Neural cell (in vitro differentiated cells): ENCODE measurements around the gene CCSER2.

Experiments used
- EP300 ChIP-seq: fragments of 450-650 bp; conservative IDR thresholded peaks from 2 replicates; pipeline ENCODE4 v1.6.1; 2014; ENCODE audit warnings: antibody characterized with exemption, mild to moderate bottlenecking, moderate library complexity; ENCODE audit not compliant: poor library complexity, severe bottlenecking
- EZH2 ChIP-seq: fragments of 200-600, 300-800 bp; shearing (Covaris generic), sonication (generic); IDR thresholded peaks from 2 replicates; pipeline ENCODE4 v1.6.1; 2014; ENCODE audit warnings: antibody characterized with exemption, low read length, borderline replicate concordance, mild to moderate bottlenecking; ENCODE audit not compliant: insufficient read depth, poor library complexity, severe bottlenecking
- POLR2AphosphoS5 ChIP-seq: IDR thresholded peaks from 2 replicates; pipeline ENCODE4 v1.6.1; 2012
- TF ChIP-seq, protein P1 (sequence below): fragments of 450-650 bp; IDR thresholded peaks from 2 replicates; pipeline ENCODE4 v1.5.1; 2014; ENCODE audit warnings: antibody characterized with exemption, mild to moderate bottlenecking, moderate library complexity; ENCODE audit not compliant: poor library complexity, severe bottlenecking
- TF ChIP-seq, protein P2 (sequence below): IDR thresholded peaks from 2 replicates; pipeline ENCODE4 v1.6.1; 2012; ENCODE audit warnings: borderline replicate concordance

DNA sequence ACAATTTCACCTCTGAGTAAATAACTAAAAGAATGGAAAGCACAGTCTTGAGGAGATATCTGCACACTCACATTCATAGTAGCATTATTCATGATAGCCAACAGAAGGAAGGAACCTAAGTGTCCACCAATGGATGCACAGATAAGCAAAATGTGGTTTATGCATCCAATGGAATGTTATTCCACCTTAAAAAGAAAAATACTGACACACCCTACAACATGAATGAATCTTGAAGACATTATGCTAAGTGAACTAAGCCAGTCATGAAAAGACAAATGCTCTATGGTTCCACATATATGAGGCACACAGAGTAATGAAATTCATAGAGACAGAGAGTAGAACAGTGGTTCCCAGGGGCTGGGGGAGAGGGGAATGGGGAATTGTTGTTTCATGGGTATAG, 6.5 kb upstream of the CCSER2 start:
- TF ChIP-seq, protein P1, sequence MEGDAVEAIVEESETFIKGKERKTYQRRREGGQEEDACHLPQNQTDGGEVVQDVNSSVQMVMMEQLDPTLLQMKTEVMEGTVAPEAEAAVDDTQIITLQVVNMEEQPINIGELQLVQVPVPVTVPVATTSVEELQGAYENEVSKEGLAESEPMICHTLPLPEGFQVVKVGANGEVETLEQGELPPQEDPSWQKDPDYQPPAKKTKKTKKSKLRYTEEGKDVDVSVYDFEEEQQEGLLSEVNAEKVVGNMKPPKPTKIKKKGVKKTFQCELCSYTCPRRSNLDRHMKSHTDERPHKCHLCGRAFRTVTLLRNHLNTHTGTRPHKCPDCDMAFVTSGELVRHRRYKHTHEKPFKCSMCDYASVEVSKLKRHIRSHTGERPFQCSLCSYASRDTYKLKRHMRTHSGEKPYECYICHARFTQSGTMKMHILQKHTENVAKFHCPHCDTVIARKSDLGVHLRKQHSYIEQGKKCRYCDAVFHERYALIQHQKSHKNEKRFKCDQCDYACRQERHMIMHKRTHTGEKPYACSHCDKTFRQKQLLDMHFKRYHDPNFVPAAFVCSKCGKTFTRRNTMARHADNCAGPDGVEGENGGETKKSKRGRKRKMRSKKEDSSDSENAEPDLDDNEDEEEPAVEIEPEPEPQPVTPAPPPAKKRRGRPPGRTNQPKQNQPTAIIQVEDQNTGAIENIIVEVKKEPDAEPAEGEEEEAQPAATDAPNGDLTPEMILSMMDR: no peak
- TF ChIP-seq EP300 (no peak), EZH2 (no peak), POLR2AphosphoS5 (no peak)
- TF ChIP-seq, protein P2, sequence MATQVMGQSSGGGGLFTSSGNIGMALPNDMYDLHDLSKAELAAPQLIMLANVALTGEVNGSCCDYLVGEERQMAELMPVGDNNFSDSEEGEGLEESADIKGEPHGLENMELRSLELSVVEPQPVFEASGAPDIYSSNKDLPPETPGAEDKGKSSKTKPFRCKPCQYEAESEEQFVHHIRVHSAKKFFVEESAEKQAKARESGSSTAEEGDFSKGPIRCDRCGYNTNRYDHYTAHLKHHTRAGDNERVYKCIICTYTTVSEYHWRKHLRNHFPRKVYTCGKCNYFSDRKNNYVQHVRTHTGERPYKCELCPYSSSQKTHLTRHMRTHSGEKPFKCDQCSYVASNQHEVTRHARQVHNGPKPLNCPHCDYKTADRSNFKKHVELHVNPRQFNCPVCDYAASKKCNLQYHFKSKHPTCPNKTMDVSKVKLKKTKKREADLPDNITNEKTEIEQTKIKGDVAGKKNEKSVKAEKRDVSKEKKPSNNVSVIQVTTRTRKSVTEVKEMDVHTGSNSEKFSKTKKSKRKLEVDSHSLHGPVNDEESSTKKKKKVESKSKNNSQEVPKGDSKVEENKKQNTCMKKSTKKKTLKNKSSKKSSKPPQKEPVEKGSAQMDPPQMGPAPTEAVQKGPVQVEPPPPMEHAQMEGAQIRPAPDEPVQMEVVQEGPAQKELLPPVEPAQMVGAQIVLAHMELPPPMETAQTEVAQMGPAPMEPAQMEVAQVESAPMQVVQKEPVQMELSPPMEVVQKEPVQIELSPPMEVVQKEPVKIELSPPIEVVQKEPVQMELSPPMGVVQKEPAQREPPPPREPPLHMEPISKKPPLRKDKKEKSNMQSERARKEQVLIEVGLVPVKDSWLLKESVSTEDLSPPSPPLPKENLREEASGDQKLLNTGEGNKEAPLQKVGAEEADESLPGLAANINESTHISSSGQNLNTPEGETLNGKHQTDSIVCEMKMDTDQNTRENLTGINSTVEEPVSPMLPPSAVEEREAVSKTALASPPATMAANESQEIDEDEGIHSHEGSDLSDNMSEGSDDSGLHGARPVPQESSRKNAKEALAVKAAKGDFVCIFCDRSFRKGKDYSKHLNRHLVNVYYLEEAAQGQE: no peak
